H1 (cell line): ENCODE data around the gene GABARAPL2. TPM values are rescaled to one million over a fixed set of nuclear protein-coding genes. Genes with fewer than 3 reads are reported as not detected.

Experiments used
- HDAC2 ChIP-seq, 2 experiments: fragments of 300-600 bp in 1 of 2; sonication (generic) in 1 of 2; IDR thresholded peaks; 2 replicates each; pipeline ENCODE4 v1.6.1; 2011 to 2012; ENCODE audit warnings: low read depth in 2 of 2, low read length in 2 of 2, mild to moderate bottlenecking in 2 of 2, moderate library complexity in 2 of 2, borderline replicate concordance in 1 of 2, inconsistent platforms in 1 of 2
- NRF1 ChIP-seq: IDR thresholded peaks from 2 replicates; pipeline ENCODE4 v1.6.1; 2011; ENCODE audit warnings: mild to moderate bottlenecking, low read depth, low read length, improper control_type of control experiment
- TAF1 ChIP-seq: IDR thresholded peaks from 2 replicates; pipeline ENCODE4 v1.6.1; 2011; ENCODE audit warnings: mild to moderate bottlenecking, low read depth, low read length
- TBP ChIP-seq: IDR thresholded peaks from 2 replicates; pipeline ENCODE4 v1.6.1; 2011; ENCODE audit warnings: low read depth, low read length, improper control_type of control experiment
- polyA plus RNA-seq, 7 experiments: library from polyadenylated mRNA; depleted of rRNA in 3 of 7; stranded (reverse) in 5 of 7; unstranded in 2 of 7; fragments of >200 nt in 5 of 7; fragments of 200-250 nt in 2 of 7; gene quantifications; 1 replicate in 5 of 7; 2 replicates in 1 of 7; 4 replicates in 1 of 7; pipeline versions ENCODE4 v1.2.1 to v1.2.3, GENCODE V29; 2011 to 2013; ENCODE audit warnings: missing spikeins in 2 of 7, mixed read lengths in 2 of 7
- total RNA-seq: library from RNA; stranded (reverse); fragmentation: NEBNext Ultra II Directional; extraction: Animal tissue kit (Norgen Biotek cat#: 25700); gene quantifications from 2 replicates; pipeline ENCODE4 v1.2.1, GENCODE V29; 2021

Gene GABARAPL2
- total and polyA plus RNA-seq, 2 of the 8 experiments (the other 6 are each of a cell fraction or from before 2014, with no cell fraction given), result 65.8 to 71.3 TPM

GRCh38 chr16:75584108-75584507 lies 17.9 kb downstream of the GABARAPL2 start (continued):
- TF ChIP-seq NRF1 (no peak), TAF1 (no peak), HDAC2 (IDR thresholded peaks at IDR 0.05; ENCODE audit: borderline replicate concordance in 1 of 2, low read depth in 2 of 2, low read length in 2 of 2) (no peak), TBP (no peak)
